Measurements from ENCODE around the gene TMEM163.

TMEM163 gene

DNA sequence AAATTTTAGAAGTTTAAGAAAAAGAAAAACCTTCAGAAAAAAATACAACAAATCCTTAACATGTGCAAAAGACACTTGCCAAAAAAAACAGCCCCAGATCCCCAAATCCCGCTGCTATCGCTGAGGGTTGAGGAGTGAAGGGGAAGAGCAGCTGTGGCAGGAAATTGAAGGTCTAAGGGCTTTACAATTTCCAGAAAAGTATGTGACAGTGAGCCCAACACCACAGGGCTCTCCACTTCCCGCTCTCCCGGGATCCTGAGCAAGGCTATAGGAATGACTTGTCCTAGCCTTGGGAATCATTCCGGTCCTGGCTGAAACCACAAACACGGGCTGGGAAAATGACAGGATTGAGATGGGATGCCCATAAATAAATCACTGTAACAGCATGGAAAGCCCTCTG, 191.4 kb downstream of the TMEM163 start:
- no peak for TF ChIP-seq MYC (IDR thresholded peaks at IDR 0.05; ENCODE audit: low read depth, low read length)
- TF ChIP-seq CTCF (IDR thresholded peaks at IDR 0.05; ENCODE audit: low read depth, low read length), result no peak
- TF ChIP-seq MAX (IDR thresholded peaks at IDR 0.05; ENCODE audit: low read depth, low read length), result no peak
- no peak for TF ChIP-seq POLR2A (IDR thresholded peaks at IDR 0.05; ENCODE audit: extremely low read depth, insufficient read length)
- DNase-seq (ENCODE audit: low read depth), result no peak
- H3K4me3 ChIP-seq (ENCODE audit: low read depth, low read length), result no peak overlapping the region

DNA sequence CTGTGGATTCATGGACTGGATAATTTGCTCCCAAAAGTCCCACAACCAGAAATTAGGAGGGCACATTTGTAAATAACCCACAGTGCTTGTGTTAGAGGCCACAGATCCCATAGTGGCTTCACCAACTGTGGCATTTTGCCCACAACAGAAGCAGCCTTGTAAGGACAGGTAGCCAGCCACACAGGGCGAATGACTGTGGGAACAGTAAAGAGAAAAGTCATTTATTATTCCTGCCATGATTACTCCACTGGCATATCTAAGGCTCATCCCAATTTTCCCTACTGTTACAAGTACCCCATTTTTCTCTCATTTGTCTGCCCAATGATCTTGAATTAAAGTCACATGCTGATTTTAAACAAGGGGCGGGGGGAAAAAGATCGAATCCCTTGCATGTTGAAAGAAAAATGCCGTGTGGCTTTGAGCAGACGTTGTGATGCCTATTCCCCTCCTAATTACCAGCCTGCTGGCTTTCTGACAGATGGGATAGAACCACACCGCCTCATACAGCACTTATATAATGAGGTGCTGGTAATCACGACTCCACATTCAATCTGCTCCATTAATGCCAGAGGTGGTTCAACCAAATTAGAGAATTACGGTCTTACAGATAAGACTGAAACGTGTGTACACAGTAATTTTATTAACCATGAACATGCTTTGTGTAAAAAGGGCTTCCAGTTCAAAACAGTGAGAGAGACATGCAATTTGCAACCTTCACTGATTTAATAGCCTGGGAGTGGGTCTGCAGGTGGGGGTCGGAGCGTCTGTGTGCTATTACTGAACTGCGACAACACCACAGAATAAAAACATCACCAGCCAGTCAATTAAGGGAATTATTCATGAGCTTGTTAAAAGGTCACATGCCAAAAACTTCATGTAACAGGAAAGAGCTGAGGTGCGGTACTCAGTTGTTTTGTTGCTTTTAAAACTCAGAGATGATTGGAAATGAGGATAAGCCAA, 196.0 kb downstream of the TMEM163 start:
- no peak for TF ChIP-seq MYC (IDR thresholded peaks at IDR 0.05; ENCODE audit: low read depth, low read length)
- no peak for TF ChIP-seq POLR2A (IDR thresholded peaks at IDR 0.05; ENCODE audit: extremely low read depth, insufficient read length)
- no peak for TF ChIP-seq MAX (IDR thresholded peaks at IDR 0.05; ENCODE audit: low read depth, low read length)
- no peak for TF ChIP-seq CTCF (IDR thresholded peaks at IDR 0.05; ENCODE audit: low read depth, low read length)
- DNase-seq (ENCODE audit: low read depth), result no peak

DNA sequence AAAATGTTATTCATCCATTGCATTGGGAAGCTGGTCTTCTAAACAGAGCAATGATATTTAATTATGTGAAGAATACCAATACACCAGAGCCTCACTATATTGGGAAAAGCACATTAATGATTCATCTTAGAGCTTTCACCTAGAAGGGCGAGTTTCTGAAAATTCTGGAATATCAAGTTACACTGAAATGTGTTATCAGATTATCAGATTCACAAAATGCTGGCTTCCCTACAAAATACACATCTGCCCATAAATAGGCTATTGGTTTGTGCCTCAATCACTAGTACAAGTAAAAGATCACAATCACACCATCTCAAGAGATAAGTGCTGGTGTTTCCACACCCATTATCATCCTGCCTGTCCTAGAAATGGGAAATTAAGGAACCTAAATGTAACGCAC, 200.7 kb downstream of the TMEM163 start:
- DNase-seq (ENCODE audit: low read depth), result no peak
- TF ChIP-seq POLR2A (IDR thresholded peaks at IDR 0.05; ENCODE audit: extremely low read depth, insufficient read length) (no peak), CTCF (IDR thresholded peaks at IDR 0.05; ENCODE audit: low read depth, low read length) (no peak)

More for the DNA sequence above, 196.0 kb downstream of the TMEM163 start:
- H3K4me3 ChIP-seq (ENCODE audit: low read depth, low read length), result no peak overlapping the region

GRCh38 chr2:134515137-134515536, 203.7 kb downstream of the TMEM163 start:
- no peak overlapping the region for H3K4me3 ChIP-seq (ENCODE audit: low read depth, low read length)
- no peak for DNase-seq (ENCODE audit: low read depth)
- TF ChIP-seq POLR2A (IDR thresholded peaks at IDR 0.05; ENCODE audit: extremely low read depth, insufficient read length), result no peak
- no peak for TF ChIP-seq MAX (IDR thresholded peaks at IDR 0.05; ENCODE audit: low read depth, low read length)
- TF ChIP-seq CTCF (IDR thresholded peaks at IDR 0.05; ENCODE audit: low read depth, low read length), result no peak
- no peak for TF ChIP-seq MYC (IDR thresholded peaks at IDR 0.05; ENCODE audit: low read depth, low read length)

More for the DNA sequence above, 200.7 kb downstream of the TMEM163 start:
- no peak overlapping the region for H3K4me3 ChIP-seq (ENCODE audit: low read depth, low read length)

DNA sequence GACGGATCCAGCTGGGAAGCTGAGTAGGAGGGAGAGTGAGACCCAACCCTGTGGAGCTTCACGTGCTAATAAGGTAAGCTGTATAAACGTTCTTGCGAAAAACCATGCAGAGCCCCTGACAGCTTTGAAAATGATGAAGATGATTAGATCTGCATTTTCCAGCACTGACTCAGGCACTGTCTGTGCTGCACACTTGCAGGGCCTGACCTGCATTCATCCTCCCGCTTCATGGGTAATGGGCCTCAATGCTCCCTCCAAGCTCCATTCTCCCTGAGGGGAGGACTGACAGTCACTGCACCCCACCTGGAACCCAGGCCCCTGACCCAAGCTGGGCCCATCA, 205.4 kb downstream of the TMEM163 start:
- TF ChIP-seq POLR2A (IDR thresholded peaks at IDR 0.05; ENCODE audit: extremely low read depth, insufficient read length) (no peak), MYC (IDR thresholded peaks at IDR 0.05; ENCODE audit: low read depth, low read length) (no peak), CTCF (IDR thresholded peaks at IDR 0.05; ENCODE audit: low read depth, low read length) (no peak), MAX (IDR thresholded peaks at IDR 0.05; ENCODE audit: low read depth, low read length) (no peak)
- no peak for DNase-seq (ENCODE audit: low read depth)
- H3K4me3 ChIP-seq (ENCODE audit: low read depth, low read length), result no peak overlapping the region

All from NB4 (cell line).